Measurements from ENCODE around the gene BCAT1.

- TF ChIP-seq, protein P1, sequence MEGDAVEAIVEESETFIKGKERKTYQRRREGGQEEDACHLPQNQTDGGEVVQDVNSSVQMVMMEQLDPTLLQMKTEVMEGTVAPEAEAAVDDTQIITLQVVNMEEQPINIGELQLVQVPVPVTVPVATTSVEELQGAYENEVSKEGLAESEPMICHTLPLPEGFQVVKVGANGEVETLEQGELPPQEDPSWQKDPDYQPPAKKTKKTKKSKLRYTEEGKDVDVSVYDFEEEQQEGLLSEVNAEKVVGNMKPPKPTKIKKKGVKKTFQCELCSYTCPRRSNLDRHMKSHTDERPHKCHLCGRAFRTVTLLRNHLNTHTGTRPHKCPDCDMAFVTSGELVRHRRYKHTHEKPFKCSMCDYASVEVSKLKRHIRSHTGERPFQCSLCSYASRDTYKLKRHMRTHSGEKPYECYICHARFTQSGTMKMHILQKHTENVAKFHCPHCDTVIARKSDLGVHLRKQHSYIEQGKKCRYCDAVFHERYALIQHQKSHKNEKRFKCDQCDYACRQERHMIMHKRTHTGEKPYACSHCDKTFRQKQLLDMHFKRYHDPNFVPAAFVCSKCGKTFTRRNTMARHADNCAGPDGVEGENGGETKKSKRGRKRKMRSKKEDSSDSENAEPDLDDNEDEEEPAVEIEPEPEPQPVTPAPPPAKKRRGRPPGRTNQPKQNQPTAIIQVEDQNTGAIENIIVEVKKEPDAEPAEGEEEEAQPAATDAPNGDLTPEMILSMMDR (IDR thresholded peaks at IDR 0.05) = no peak
- TF ChIP-seq POLR2A (IDR thresholded peaks at IDR 0.05) (no peak), POLR2AphosphoS5 (IDR thresholded peaks at IDR 0.05) (no peak), EP300 (IDR thresholded peaks at IDR 0.05) (no peak)
These were observed 181.9 kb downstream of the BCAT1 start for GRCh38 chr12:24767016-24767415.
